GM23248 (cell line): ENCODE results near the gene FAM210B. TPM values are rescaled to one million over a fixed set of nuclear protein-coding genes. Genes with fewer than 3 reads are reported as not detected.
A peak's percentile ranks its signal among the peaks of the same experiment; 100 is the strongest.

Experiments used
- DNase-seq: peaks from one replicate; pipeline ENCODE4 v3.0.0-alpha.2; 2015
- H2AFZ ChIP-seq: fragments of 200-600 bp; sonication (generic); 2 replicates; pipeline ENCODE4 v1.6.1; 2016; ENCODE audit warnings: antibody characterized with exemption
- H3F3A ChIP-seq: fragments of 200-600 bp; sonication (generic); 2 replicates; pipeline ENCODE4 v1.6.1; 2016; ENCODE audit warnings: mild to moderate bottlenecking, antibody characterized with exemption, mixed run types; ENCODE audit not compliant: insufficient read depth
- H3K27ac ChIP-seq: fragments of 200-600 bp; sonication (generic); 2 replicates; pipeline ENCODE4 v1.5.1; 2016; ENCODE audit warnings: mild to moderate bottlenecking
- H3K27me3 ChIP-seq: fragments of 200-600 bp; sonication (generic); replicated peaks from 2 replicates; pipeline ENCODE4 v1.6.1; 2016; ENCODE audit warnings: mild to moderate bottlenecking; ENCODE audit not compliant: insufficient read depth
- H3K36me3 ChIP-seq: fragments of 200-600 bp; sonication (generic); 2 replicates; pipeline ENCODE4 v1.6.1; 2016; ENCODE audit warnings: low read depth, mild to moderate bottlenecking
- H3K4me1 ChIP-seq: fragments of 200-600 bp; sonication (generic); 2 replicates; pipeline ENCODE4 v1.6.1; 2016; ENCODE audit warnings: mild to moderate bottlenecking; ENCODE audit not compliant: insufficient read depth
- H3K4me2 ChIP-seq: fragments of 200-600 bp; sonication (generic); one replicate; pipeline ENCODE4 v1.6.1; 2016; ENCODE audit warnings: mild to moderate bottlenecking; ENCODE audit not compliant: unreplicated experiment
- H3K4me3 ChIP-seq: fragments of 200-600 bp; sonication (generic); 2 replicates; pipeline ENCODE4 v1.5.1; 2016; ENCODE audit warnings: mild to moderate bottlenecking
- H3K79me2 ChIP-seq: fragments of 200-600 bp; sonication (generic); 2 replicates; pipeline ENCODE4 v1.6.1; 2016; ENCODE audit warnings: mild to moderate bottlenecking; ENCODE audit not compliant: insufficient read depth
- H3K9ac ChIP-seq: fragments of 200-600 bp; sonication (generic); 2 replicates; pipeline ENCODE4 v1.6.1; 2016; ENCODE audit warnings: mild to moderate bottlenecking
- H3K9me2 ChIP-seq: fragments of 200-600 bp; sonication (generic); 2 replicates; pipeline ENCODE4 v1.6.1; 2016; ENCODE audit warnings: mixed run types, mild to moderate bottlenecking, moderate library complexity; ENCODE audit not compliant: insufficient read depth
- H3K9me3 ChIP-seq: fragments of 200-600 bp; sonication (generic); one replicate; pipeline ENCODE4 v1.6.1; 2017; ENCODE audit warnings: low read depth
- H4K20me1 ChIP-seq: fragments of 200-600 bp; sonication (generic); 2 replicates; pipeline ENCODE4 v1.6.0; 2016; ENCODE audit not compliant: insufficient read depth
- EZH2 ChIP-seq: fragments of 200-600 bp; sonication (generic); IDR thresholded peaks from 2 replicates; pipeline ENCODE4 v1.6.1; 2018; ENCODE audit warnings: antibody characterized with exemption, mild to moderate bottlenecking; ENCODE audit not compliant: insufficient read depth, poor library complexity, severe bottlenecking
- EZH2phosphoT487 ChIP-seq: fragments of 200-600 bp; sonication (generic); IDR thresholded peaks from 2 replicates; pipeline ENCODE4 v1.6.1; 2018; ENCODE audit warnings: antibody characterized with exemption, moderate library complexity, mild to moderate bottlenecking, low read depth; ENCODE audit not compliant: insufficient read depth
- WGBS, 2 experiments: methylation state at CpG; one replicate each; pipeline ENCODE4 v1.1.6; 2015 to 2017; ENCODE audit warnings: low lambda C conversion rate in 2 of 2, low coverage in 1 of 2; ENCODE audit errors: missing lambda C conversion rate in 2 of 2; 5-methylcytosine and 5-hydroxymethylcytosine counted together
- in situ Hi-C: fragments of 300-500 bp; cut with MboI; formaldehyde crosslinking; loops from 2 replicates; pipeline ENCODE4 v1.15.0; 2020
- polyA plus RNA-seq: library from polyadenylated mRNA; unstranded; fragments of >200 nt; fragmentation: Nextera tagmentation; extraction: Ambion mirVana; gene quantifications from 2 replicates; pipeline ENCODE4 v1.2.1, GENCODE V29; 2016
- total RNA-seq: library from RNA; depleted of rRNA; stranded (reverse); fragments of >200 nt; shearing (Covaris generic); gene quantifications from 2 replicates; pipeline ENCODE4 v1.2.3, GENCODE V29; 2014

FAM210B gene
- total and polyA plus RNA-seq, 2 experiments from 2014 or later: 91.0 to 95.7 TPM

DNA sequence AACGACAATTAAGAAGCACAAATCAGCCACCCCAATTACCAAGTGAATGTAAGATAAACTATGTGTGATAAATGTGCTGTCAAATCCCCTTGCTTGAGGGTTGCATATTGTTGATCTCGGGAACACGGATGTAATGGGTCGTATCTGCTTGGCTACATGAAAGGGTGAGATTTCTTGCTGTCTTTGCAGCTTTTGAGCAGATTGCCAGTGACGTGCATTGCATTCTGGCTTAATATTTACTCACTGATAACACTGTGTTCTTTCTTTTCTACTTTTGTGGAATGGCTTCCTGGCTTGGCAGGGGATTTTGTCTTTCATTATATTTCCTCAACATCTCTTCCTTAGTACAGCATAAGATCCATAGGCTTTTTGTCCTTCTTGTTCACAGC, 10.5 kb upstream of the FAM210B start:
- Histone ChIP-seq H3K9me2 (no peaks in the 10 kb centered on the region), H3K4me2 (no peak overlapping the region), H2AFZ (peak overlapping the region; percentile 32; the same call in 1 of the 2 replicates), H3K4me3 (no peak overlapping the region), H3K9ac (no peak overlapping the region), H3K36me3 (no peaks in the 10 kb centered on the region), H3K4me1 (peaks cover 34% of the 10 kb centered on the region), H3K27ac (no peak overlapping the region), H4K20me1 (no peaks in the 10 kb centered on the region), H3K79me2 (no peaks in the 10 kb centered on the region), H3F3A (peaks cover 25% of the 10 kb centered on the region), H3K9me3 (no peaks in the 10 kb centered on the region), H3K27me3 (0 out of 2 replicates have a peak, but pooled peaks cover 4% of the 10 kb centered on the region)
- no peak for DNase-seq
- 56 to 60% methylated on average over 5 of the region's 5 CpGs for WGBS, 2 experiments
- in situ Hi-C loops: no loop called here
- TF ChIP-seq EZH2phosphoT487: no peak
- no peak for TF ChIP-seq EZH2

DNA sequence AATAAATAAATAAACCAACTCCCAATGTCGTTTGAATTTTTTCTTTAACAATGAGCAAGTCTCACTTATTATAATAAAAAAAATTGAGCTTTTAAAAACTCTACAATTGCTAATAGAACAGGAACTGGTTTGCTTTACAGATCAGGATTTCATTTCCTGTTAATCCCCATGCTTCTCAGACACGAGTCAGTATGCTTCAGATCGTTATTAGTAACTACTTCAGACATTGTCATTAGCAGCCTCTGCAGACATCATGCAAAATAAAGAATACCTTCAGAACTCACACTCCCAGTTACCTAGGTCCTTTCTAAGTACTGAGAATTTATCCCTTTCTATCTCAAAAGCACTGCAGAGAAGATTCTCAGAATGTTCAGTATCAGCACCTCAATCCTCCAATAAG, 10.0 kb upstream of the FAM210B start:
- in situ Hi-C loops: no loop called here
- no peaks in the 10 kb centered on the region for H3K36me3 ChIP-seq
- no peaks in the 10 kb centered on the region for H4K20me1 ChIP-seq
- no peaks in the 10 kb centered on the region for H3K9me2 ChIP-seq
- H3K27me3 ChIP-seq: no peaks in the 10 kb centered on the region
- WGBS, 2 experiments: 12 to 14% methylated on average over 3 of the region's 3 CpGs
- no peak overlapping the region for H3K4me3 ChIP-seq
- no peak for DNase-seq
- H3K9ac ChIP-seq: no peak overlapping the region
- H3K27ac ChIP-seq: no peak overlapping the region
- no peaks in the 10 kb centered on the region for H3K9me3 ChIP-seq
- H3K79me2 ChIP-seq: no peaks in the 10 kb centered on the region
- no peak overlapping the region for H3K4me2 ChIP-seq
- peak overlapping the region; percentile 32; the same call in 1 of the 2 replicates for H2AFZ ChIP-seq
- TF ChIP-seq EZH2: no peak
- peaks cover 25% of the 10 kb centered on the region for H3F3A ChIP-seq
- H3K4me1 ChIP-seq: peaks cover 34% of the 10 kb centered on the region

DNA sequence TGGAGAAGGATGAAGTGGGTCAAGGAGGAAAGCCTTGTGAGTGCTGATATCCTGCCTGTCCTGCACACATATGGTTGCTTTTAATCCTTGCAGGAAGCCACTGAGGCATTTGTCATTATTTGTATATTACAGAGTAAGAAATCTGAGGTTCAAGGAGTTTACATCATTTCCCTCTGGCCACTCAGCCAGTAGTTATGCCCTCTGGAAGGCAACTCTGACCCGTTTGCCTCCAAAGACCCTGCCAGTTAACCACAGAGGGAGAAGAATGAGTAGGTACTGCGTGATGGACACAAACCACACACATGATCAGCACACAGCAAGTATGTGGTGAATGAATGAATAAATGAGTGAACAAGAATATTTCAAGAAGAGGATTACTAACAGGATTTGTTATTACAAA, 7.9 kb upstream of the FAM210B start:
- H3K36me3 ChIP-seq: no peaks in the 10 kb centered on the region
- no peaks in the 10 kb centered on the region for H4K20me1 ChIP-seq
- H3K4me1 ChIP-seq: peaks cover 34% of the 10 kb centered on the region
- peak overlapping the region; percentile 35 for H3K4me2 ChIP-seq
- H3K27me3 ChIP-seq: no peaks in the 10 kb centered on the region
- no peaks in the 10 kb centered on the region for H3K9me2 ChIP-seq
- no peak for TF ChIP-seq EZH2
- TF ChIP-seq EZH2phosphoT487: no peak
- WGBS, 2 experiments: 4 to 6% methylated on average over 2 of the region's 2 CpGs
- peaks cover 25% of the 10 kb centered on the region for H3F3A ChIP-seq
- H3K9me3 ChIP-seq: no peaks in the 10 kb centered on the region
- no peak overlapping the region for H3K9ac ChIP-seq
- H3K79me2 ChIP-seq: no peaks in the 10 kb centered on the region
- no peak overlapping the region for H3K4me3 ChIP-seq
- H3K27ac ChIP-seq: peak overlapping the region; percentile 40
- in situ Hi-C loops: no loop called here
- 0 out of 2 replicates have a peak overlapping the region, but pooled peaks have one; percentile 1 for H2AFZ ChIP-seq
- DNase-seq: peak; percentile 75

DNA sequence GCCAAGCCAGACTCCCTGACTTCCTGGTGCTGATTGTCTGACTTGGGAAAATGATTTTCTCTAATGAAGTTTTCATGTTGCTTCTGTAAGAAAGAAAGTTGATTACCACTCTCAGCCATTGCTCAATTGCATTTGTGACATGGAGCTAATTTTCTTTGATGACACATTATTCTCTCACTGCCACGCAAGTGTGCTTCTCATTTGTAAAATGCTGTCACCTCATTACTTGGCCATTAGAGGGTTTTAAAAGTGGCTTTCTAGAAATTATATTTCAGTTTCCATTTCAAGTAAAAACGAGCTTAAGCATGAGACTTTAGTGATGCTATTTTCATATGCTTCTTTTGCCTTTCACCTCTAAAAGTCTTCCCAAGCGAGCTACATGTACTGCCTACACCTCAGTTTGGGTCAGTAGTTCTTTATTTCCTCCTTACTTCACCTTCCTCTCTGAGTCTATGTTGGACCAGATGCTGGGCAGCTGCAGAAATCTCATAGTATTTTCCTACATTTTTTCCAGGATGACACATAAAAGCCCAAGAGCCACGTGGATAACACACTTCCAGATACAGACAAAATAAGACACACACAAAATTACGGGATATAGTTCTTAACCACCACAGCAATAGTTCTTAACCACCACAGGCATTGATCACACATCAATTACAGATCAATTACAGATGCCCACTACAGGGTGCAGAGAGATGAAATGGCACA, 6.3 kb upstream of the FAM210B start:
- H3K79me2 ChIP-seq: no peaks in the 10 kb centered on the region
- H3K27me3 ChIP-seq: no peaks in the 10 kb centered on the region
- peak overlapping the region; percentile 13; the same call in 1 of the 2 replicates for H3K9ac ChIP-seq
- no peaks in the 10 kb centered on the region for H3K36me3 ChIP-seq
- in situ Hi-C loops: no loop called here
- H4K20me1 ChIP-seq: no peaks in the 10 kb centered on the region
- peak; percentile 78 for DNase-seq
- H3K4me3 ChIP-seq: peak overlapping the region; percentile 2; the same call in 1 of the 2 replicates
- peaks cover 25% of the 10 kb centered on the region for H3F3A ChIP-seq
- H3K4me2 ChIP-seq: peak overlapping the region; percentile 60
- no peaks in the 10 kb centered on the region for H3K9me3 ChIP-seq
- peak overlapping the region; percentile 48 for H3K27ac ChIP-seq
- H3K9me2 ChIP-seq: no peaks in the 10 kb centered on the region
- H3K4me1 ChIP-seq: peaks cover 34% of the 10 kb centered on the region
- 4 to 6% methylated on average over 5 of the region's 5 CpGs for WGBS, 2 experiments
- 0 out of 2 replicates have a peak overlapping the region, but pooled peaks have one; percentile 20 for H2AFZ ChIP-seq
- TF ChIP-seq EZH2: no peak
- no peak for TF ChIP-seq EZH2phosphoT487
